ENCODE measurements around the gene MEGF8.
A peak's percentile ranks its signal among the peaks of the same experiment; 100 is the strongest.

MEGF8 gene

GRCh38 chr19:42325308-42325895 lies at the start of gene MEGF8:
TSS of gene MEGF8 (plus strand) at chr19:42325635. CDS start at chr19:42326244, 609 bp downstream.
- peak; percentile 76 for TF ChIP-seq CTCF (IDR thresholded peaks at IDR 0.05; ENCODE audit: control insufficient read depth, extremely low read depth, insufficient read depth)
- H3K4me3 ChIP-seq (ENCODE audit: low read depth, low read length): peak within 1 kb of the TSS; percentile 72
- peak; percentile 86 for DNase-seq (ENCODE audit: low read depth)

GRCh38 chr19:42276284-42276683 lies 49.2 kb upstream of the MEGF8 start:
- DNase-seq (ENCODE audit: low read depth): no peak
- no peak for TF ChIP-seq CTCF (IDR thresholded peaks at IDR 0.05; ENCODE audit: control insufficient read depth, extremely low read depth, insufficient read depth)
- no peak overlapping the region for H3K4me3 ChIP-seq (ENCODE audit: low read depth, low read length)

- no peak overlapping the region for H3K4me3 ChIP-seq (ENCODE audit: low read depth, low read length)
- TF ChIP-seq CTCF (IDR thresholded peaks at IDR 0.05; ENCODE audit: control insufficient read depth, extremely low read depth, insufficient read depth): no peak
Observed at GRCh38 chr19:42276821-42277220, 48.6 kb upstream of the MEGF8 start.

GRCh38 chr19:42277821-42278451 lies 47.5 kb upstream of the MEGF8 start:
- DNase-seq (ENCODE audit: low read depth): no peak
- no peak for TF ChIP-seq CTCF (IDR thresholded peaks at IDR 0.05; ENCODE audit: control insufficient read depth, extremely low read depth, insufficient read depth)
- no peak overlapping the region for H3K4me3 ChIP-seq (ENCODE audit: low read depth, low read length)

More at GRCh38 chr19:42276821-42277220, 48.6 kb upstream of the MEGF8 start:
- no peak for DNase-seq (ENCODE audit: low read depth)

GRCh38 chr19:42278452-42279154 lies 46.8 kb upstream of the MEGF8 start:
- no peak for TF ChIP-seq CTCF (IDR thresholded peaks at IDR 0.05; ENCODE audit: control insufficient read depth, extremely low read depth, insufficient read depth)
- DNase-seq (ENCODE audit: low read depth): no peak
- no peak overlapping the region for H3K4me3 ChIP-seq (ENCODE audit: low read depth, low read length)

- peak overlapping the region; percentile 71 for H3K4me3 ChIP-seq (ENCODE audit: low read depth, low read length)
- DNase-seq (ENCODE audit: low read depth): no peak
- TF ChIP-seq CTCF (IDR thresholded peaks at IDR 0.05; ENCODE audit: control insufficient read depth, extremely low read depth, insufficient read depth): no peak
Observed at GRCh38 chr19:42279155-42279901, 46.1 kb upstream of the MEGF8 start.
